HepG2 (cell line): ENCODE data around the gene TAF6. TPM values are rescaled to one million over a fixed set of nuclear protein-coding genes. Genes with fewer than 3 reads are reported as not detected.
A peak's percentile ranks its signal among the peaks of the same experiment; 100 is the strongest.

Experiments used
- ARNTL ChIP-seq: sonication (generic); formaldehyde crosslinking; IDR thresholded peaks from 2 replicates; pipeline ENCODE4 v1.4.0; 2020; ENCODE audit warnings: mild to moderate bottlenecking, missing genetic modification reagents
- CHD2 ChIP-seq: IDR thresholded peaks from 2 replicates; pipeline ENCODE4 v1.6.1; 2011; ENCODE audit warnings: low read depth, low read length, improper control_type of control experiment
- CHD4 ChIP-seq: fragments of 200-600 bp; sonication (generic); IDR thresholded peaks from 2 replicates; pipeline ENCODE4 v1.7.0; 2017; ENCODE audit warnings: mild to moderate bottlenecking, low read length, borderline replicate concordance
- ETV5 ChIP-seq: IDR thresholded peaks from 2 replicates; pipeline ENCODE4 v1.6.1; 2018; ENCODE audit warnings: missing biosample characterization, missing genetic modification reagents, inconsistent platforms, borderline replicate concordance
- HNF4A ChIP-seq: sonication (generic); formaldehyde crosslinking; IDR thresholded peaks from 2 replicates; pipeline ENCODE4 v1.4.0; 2020; ENCODE audit warnings: missing genetic modification reagents
- HOXA9 ChIP-seq: sonication (generic); formaldehyde crosslinking; IDR thresholded peaks from 2 replicates; pipeline ENCODE4 v1.8.1; 2022; ENCODE audit warnings: missing genetic modification reagents, mild to moderate bottlenecking, moderate library complexity, borderline replicate concordance
- MEF2D ChIP-seq: sonication (generic); formaldehyde crosslinking; IDR thresholded peaks from 2 replicates; pipeline ENCODE4 v1.5.1; 2020; ENCODE audit warnings: mild to moderate bottlenecking, missing genetic modification reagents
- POLR2AphosphoS2 ChIP-seq: IDR thresholded peaks from 2 replicates; pipeline ENCODE4 v1.6.1; 2011; ENCODE audit warnings: low read depth, low read length, improper control_type of control experiment
- SP2 ChIP-seq: sonication (generic); formaldehyde crosslinking; IDR thresholded peaks from 2 replicates; pipeline ENCODE4 v1.5.1; 2020; ENCODE audit warnings: mild to moderate bottlenecking, missing genetic modification reagents
- THAP11 ChIP-seq: IDR thresholded peaks from 2 replicates; pipeline ENCODE4 v1.6.1; 2016; ENCODE audit warnings: missing biosample characterization, missing genetic modification reagents
- ZNF326 ChIP-seq: sonication (generic); formaldehyde crosslinking; IDR thresholded peaks from 2 replicates; pipeline ENCODE4 v1.4.0; 2020; ENCODE audit warnings: missing genetic modification reagents, borderline replicate concordance
- polyA plus RNA-seq, 8 experiments: library from polyadenylated mRNA; depleted of rRNA in 3 of 8; stranded (reverse) in 7 of 8; unstranded in 1 of 8; fragments of >200 nt; fragmentation: Illumina TruSeq in 4 of 8; extraction: Trizol in 4 of 8; gene quantifications; 2 replicates each; pipeline versions ENCODE4 v1.2.1 to v1.2.3, GENCODE V29; 2011 to 2016; ENCODE audit warnings: low read depth in 4 of 8, missing spikeins in 1 of 8, mixed read lengths in 1 of 8; ENCODE audit not compliant: insufficient read depth in 1 of 8
- total RNA-seq, 5 experiments: library from RNA; depleted of rRNA; stranded (reverse); fragments of >200 nt; fragmentation: Illumina TruSeq; extraction: Trizol; gene quantifications; 2 replicates each; pipeline ENCODE4 v1.2.3, GENCODE V29; 2016; ENCODE audit warnings: low read depth in 1 of 5
- TF ChIP-seq, protein P1 (sequence below): sonication (generic); formaldehyde crosslinking; IDR thresholded peaks from 2 replicates; pipeline ENCODE4 v1.9.0; 2021; ENCODE audit warnings: mild to moderate bottlenecking, missing genetic modification reagents
- TF ChIP-seq, protein P2 (sequence below): sonication (generic); formaldehyde crosslinking; IDR thresholded peaks from 2 replicates; pipeline ENCODE4 v1.4.0; 2020; ENCODE audit warnings: missing genetic modification reagents
- TF ChIP-seq, protein P3 (sequence below): sonication (generic); formaldehyde crosslinking; IDR thresholded peaks from 2 replicates; pipeline ENCODE4 v1.4.0; 2020; ENCODE audit warnings: mild to moderate bottlenecking, missing genetic modification reagents
- TF ChIP-seq, protein P4 (sequence below): sonication (generic); formaldehyde crosslinking; IDR thresholded peaks from 2 replicates; pipeline ENCODE4 v1.5.0; 2020; ENCODE audit warnings: mild to moderate bottlenecking, missing genetic modification reagents, borderline replicate concordance

TAF6 gene
- total and polyA plus RNA-seq, 2 of the 13 experiments (the other 11 are each of a cell fraction or from before 2014, with no cell fraction given): 12.9 to 18.8 TPM

DNA sequence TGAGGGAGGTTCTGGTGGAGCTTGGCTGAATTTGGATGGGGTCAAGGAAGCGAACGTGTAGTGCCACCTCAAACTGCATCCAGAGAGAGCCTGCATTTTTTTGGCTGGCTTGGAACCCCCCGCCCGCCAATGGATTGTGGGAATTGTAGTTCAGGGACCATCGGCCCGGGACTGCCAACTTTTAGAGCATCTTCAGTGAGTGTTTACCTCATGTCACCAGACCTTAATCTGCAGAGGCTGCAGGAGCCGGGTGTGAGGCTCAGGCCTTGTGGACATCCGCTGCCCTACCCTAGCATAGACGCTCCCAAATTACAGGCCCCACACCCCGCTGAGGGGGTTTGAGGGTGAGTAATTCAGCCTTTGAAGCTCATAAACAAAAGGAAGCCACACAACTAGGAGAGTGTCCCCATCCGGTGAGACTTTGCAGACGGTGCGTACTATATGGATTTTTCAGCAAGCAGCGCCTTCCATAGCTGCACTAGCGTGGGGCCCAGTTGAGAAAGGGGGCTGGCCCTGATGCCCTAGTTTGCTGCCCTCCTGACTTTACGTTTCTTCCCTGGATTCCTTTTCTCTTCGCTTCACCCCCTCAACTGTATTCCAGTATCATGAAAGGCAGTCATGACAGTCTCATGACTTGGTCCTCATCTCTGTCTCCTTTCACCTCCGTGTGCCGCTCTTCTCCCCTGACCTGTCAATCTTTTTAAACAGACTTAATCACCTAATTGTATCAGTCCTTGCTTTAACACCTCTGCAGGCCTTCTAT is 993 bp upstream of the TAF6 start (continued):
- TF ChIP-seq, protein P1, sequence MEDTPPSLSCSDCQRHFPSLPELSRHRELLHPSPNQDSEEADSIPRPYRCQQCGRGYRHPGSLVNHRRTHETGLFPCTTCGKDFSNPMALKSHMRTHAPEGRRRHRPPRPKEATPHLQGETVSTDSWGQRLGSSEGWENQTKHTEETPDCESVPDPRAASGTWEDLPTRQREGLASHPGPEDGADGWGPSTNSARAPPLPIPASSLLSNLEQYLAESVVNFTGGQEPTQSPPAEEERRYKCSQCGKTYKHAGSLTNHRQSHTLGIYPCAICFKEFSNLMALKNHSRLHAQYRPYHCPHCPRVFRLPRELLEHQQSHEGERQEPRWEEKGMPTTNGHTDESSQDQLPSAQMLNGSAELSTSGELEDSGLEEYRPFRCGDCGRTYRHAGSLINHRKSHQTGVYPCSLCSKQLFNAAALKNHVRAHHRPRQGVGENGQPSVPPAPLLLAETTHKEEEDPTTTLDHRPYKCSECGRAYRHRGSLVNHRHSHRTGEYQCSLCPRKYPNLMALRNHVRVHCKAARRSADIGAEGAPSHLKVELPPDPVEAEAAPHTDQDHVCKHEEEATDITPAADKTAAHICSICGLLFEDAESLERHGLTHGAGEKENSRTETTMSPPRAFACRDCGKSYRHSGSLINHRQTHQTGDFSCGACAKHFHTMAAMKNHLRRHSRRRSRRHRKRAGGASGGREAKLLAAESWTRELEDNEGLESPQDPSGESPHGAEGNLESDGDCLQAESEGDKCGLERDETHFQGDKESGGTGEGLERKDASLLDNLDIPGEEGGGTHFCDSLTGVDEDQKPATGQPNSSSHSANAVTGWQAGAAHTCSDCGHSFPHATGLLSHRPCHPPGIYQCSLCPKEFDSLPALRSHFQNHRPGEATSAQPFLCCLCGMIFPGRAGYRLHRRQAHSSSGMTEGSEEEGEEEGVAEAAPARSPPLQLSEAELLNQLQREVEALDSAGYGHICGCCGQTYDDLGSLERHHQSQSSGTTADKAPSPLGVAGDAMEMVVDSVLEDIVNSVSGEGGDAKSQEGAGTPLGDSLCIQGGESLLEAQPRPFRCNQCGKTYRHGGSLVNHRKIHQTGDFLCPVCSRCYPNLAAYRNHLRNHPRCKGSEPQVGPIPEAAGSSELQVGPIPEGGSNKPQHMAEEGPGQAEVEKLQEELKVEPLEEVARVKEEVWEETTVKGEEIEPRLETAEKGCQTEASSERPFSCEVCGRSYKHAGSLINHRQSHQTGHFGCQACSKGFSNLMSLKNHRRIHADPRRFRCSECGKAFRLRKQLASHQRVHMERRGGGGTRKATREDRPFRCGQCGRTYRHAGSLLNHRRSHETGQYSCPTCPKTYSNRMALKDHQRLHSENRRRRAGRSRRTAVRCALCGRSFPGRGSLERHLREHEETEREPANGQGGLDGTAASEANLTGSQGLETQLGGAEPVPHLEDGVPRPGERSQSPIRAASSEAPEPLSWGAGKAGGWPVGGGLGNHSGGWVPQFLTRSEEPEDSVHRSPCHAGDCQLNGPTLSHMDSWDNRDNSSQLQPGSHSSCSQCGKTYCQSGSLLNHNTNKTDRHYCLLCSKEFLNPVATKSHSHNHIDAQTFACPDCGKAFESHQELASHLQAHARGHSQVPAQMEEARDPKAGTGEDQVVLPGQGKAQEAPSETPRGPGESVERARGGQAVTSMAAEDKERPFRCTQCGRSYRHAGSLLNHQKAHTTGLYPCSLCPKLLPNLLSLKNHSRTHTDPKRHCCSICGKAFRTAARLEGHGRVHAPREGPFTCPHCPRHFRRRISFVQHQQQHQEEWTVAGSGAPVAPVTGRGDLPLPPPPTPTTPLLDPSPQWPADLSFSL: no peak
- TF ChIP-seq CHD2: no peak
- no peak for TF ChIP-seq SP2
- 0 out of 2 replicates have a peak, but pooled peaks have one; percentile 47 for TF ChIP-seq MEF2D (CRISPR knock-in tag)
- TF ChIP-seq HNF4A: no peak
- TF ChIP-seq ARNTL: no peak
- TF ChIP-seq THAP11: peak; percentile 96
- TF ChIP-seq HOXA9 (CRISPR knock-in tag): no peak
- no peak for TF ChIP-seq CHD4
- TF ChIP-seq ETV5 (CRISPR knock-in tag): 0 out of 2 replicates have a peak, but pooled peaks have one; percentile 28
- TF ChIP-seq ZNF326: no peak
- TF ChIP-seq, protein P2, sequence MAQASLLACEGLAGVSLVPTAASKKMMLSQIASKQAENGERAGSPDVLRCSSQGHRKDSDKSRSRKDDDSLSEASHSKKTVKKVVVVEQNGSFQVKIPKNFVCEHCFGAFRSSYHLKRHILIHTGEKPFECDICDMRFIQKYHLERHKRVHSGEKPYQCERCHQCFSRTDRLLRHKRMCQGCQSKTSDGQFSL (CRISPR knock-in tag): peak; percentile 65; the same call in 1 of the 2 replicates
- TF ChIP-seq, protein P3, sequence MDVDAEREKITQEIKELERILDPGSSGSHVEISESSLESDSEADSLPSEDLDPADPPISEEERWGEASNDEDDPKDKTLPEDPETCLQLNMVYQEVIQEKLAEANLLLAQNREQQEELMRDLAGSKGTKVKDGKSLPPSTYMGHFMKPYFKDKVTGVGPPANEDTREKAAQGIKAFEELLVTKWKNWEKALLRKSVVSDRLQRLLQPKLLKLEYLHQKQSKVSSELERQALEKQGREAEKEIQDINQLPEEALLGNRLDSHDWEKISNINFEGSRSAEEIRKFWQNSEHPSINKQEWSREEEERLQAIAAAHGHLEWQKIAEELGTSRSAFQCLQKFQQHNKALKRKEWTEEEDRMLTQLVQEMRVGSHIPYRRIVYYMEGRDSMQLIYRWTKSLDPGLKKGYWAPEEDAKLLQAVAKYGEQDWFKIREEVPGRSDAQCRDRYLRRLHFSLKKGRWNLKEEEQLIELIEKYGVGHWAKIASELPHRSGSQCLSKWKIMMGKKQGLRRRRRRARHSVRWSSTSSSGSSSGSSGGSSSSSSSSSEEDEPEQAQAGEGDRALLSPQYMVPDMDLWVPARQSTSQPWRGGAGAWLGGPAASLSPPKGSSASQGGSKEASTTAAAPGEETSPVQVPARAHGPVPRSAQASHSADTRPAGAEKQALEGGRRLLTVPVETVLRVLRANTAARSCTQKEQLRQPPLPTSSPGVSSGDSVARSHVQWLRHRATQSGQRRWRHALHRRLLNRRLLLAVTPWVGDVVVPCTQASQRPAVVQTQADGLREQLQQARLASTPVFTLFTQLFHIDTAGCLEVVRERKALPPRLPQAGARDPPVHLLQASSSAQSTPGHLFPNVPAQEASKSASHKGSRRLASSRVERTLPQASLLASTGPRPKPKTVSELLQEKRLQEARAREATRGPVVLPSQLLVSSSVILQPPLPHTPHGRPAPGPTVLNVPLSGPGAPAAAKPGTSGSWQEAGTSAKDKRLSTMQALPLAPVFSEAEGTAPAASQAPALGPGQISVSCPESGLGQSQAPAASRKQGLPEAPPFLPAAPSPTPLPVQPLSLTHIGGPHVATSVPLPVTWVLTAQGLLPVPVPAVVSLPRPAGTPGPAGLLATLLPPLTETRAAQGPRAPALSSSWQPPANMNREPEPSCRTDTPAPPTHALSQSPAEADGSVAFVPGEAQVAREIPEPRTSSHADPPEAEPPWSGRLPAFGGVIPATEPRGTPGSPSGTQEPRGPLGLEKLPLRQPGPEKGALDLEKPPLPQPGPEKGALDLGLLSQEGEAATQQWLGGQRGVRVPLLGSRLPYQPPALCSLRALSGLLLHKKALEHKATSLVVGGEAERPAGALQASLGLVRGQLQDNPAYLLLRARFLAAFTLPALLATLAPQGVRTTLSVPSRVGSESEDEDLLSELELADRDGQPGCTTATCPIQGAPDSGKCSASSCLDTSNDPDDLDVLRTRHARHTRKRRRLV: 0 out of 2 replicates have a peak, but pooled peaks have one; percentile 14
- TF ChIP-seq, protein P4, sequence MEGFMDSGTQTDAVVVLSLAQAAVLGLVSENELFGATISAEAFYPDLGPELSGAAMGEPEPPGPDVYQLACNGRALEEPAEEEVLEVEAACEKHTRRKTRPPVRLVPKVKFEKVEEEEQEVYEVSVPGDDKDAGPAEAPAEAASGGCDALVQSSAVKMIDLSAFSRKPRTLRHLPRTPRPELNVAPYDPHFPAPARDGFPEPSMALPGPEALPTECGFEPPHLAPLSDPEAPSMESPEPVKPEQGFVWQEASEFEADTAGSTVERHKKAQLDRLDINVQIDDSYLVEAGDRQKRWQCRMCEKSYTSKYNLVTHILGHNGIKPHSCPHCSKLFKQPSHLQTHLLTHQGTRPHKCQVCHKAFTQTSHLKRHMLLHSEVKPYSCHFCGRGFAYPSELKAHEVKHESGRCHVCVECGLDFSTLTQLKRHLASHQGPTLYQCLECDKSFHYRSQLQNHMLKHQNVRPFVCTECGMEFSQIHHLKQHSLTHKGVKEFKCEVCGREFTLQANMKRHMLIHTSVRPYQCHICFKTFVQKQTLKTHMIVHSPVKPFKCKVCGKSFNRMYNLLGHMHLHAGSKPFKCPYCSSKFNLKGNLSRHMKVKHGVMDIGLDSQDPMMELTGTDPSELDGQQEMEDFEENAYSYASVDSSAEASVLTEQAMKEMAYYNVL (CRISPR knock-in tag): 0 out of 2 replicates have a peak, but pooled peaks have one; percentile 31
- TF ChIP-seq POLR2AphosphoS2: no peak
